ENCODE measurements around the gene BRME1.

The BRME1 gene

DNA sequence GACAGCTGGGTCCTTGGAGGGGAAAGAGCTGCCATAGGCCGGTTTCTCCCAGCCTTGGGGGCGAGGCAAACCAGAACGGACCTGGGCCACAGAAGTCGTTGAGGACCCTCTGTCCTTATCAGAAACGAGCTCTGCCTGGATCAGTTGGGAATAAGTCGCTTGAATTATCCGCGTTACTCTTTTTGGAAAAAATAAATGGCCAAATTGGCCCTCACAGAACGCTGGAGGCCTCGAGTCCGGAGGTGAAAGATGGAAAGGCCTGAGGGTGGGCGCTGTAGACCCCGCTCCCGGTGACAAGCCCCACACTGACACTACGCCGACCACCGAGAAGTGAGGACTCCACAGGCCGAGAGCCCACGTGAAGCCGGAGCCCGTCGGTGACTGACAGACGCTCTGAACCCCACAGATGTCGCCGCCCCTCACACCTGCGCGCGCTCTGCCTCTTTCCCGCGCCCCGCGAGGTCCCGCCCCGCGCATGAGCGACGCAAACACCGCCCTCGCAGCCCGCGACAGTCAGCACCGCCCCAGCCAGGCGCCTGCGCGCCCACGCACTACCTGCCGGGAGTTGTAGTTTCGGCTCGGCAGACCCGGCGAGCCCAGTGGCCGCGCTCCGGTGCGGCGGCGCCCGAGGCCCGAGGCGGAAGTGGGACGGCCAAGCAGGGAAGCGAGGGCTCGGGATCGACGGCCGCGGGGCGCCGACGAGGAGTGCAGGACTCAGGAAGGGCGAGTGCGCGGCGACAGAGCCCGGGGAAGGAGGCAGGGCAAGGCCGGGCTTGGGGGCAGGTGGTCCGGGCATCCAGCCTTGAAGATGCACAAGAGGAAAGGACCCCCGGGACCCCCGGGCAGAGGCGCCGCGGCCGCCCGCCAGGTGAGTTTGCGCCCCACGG is at the start of gene BRME1, which contains the start of gene CC2D1A:
Gene BRME1 (minus strand): TSS at position 484 of the 887 bp plus-strand sequence. CDS start 1,225 bp downstream, outside the sequence.
Gene CC2D1A (plus strand): TSS at position 568 of the 887 bp plus-strand sequence. CDS start 241 bp downstream, at position 809.
- ATAC-seq (replicated peaks), result peak; percentile 98
- peak; percentile 92 for DNase-seq
- Mint-ChIP-seq H3K36me3 (peaks cover 3 to 13% of the 10 kb centered on the region in 2 donors), H3K9me3 (peaks cover 0 to 1% of the 10 kb centered on the region in 2 donors), H3K4me3 (peak within 1 kb of the TSS; percentile 88 to 93), H3K4me1 (peaks cover 9 to 16% of the 10 kb centered on the region in 2 donors), H3K27ac (peak within 1 kb of the TSS; percentile 90), H3K27me3 (no peaks in the 10 kb centered on the region)

DNA sequence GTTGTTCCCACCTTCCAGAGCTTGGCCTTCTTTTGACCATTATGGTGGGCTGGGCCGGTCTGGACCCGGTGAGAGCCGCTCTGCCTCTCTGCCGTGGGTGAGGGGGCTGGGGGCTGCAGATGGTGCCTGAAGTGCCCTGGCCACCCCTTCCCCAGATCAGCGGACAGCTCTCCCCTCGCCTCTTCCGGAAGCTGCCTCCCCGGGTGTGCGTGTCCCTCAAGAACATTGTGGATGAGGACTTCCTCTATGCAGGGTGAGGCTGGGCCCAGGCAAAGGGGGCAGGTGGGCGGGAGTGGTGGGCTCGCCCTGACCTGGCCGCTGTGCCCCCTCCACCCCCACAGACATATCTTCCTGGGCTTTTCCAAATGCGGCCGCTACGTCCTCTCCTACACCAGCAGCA is 48.3 kb upstream of the BRME1 start:
- Mint-ChIP-seq H3K27ac (no peak overlapping the region), H3K36me3 (peaks cover 21 to 22% of the 10 kb centered on the region in 2 donors), H3K4me1 (peaks cover 10 to 24% of the 10 kb centered on the region in 2 donors), H3K4me3 (peak overlapping the region; percentile 95 to 98), H3K27me3 (no peaks in the 10 kb centered on the region), H3K9me3 (no peaks in the 10 kb centered on the region)
- ATAC-seq (replicated peaks) (no peak), DNase-seq (no peak)

DNA sequence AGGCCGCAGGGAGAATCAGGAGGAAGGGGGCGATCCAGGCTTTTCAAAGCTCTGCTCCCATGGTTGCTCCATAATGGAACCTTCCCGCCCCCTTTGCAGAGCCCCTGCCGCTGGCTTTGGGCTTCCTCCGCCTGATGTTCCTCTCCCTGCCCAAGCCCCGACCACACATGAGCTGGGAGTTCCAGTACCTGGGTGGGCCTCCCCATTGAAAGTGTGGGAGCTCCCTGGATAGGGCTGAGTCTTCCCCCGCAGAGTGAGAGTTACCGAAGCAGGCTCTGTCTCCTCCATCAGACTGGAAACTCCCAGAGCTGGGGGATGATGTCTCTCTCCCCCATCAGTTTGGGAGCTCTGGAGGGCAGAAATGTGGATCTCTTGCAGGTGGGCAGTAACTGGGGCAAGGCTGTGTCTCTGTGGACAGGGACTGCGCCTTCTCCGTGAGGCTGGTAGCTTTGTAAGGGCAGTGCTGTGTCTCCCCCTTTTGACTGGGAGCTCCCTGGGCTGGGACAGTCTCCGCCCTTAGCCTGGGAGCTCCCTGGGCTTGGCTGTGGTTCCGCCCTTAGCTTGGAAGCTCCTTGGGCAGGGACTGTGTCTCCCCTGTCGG is 47.1 kb upstream of the BRME1 start:
- ATAC-seq (replicated peaks) (no peak), DNase-seq (no peak)
- Mint-ChIP-seq H3K4me1 (peaks cover 10 to 24% of the 10 kb centered on the region in 2 donors), H3K27ac (peak overlapping the region; percentile 90), H3K4me3 (peak overlapping the region; percentile 95 to 98), H3K9me3 (no peaks in the 10 kb centered on the region), H3K27me3 (no peaks in the 10 kb centered on the region), H3K36me3 (peaks cover 16 to 18% of the 10 kb centered on the region in 2 donors)

DNA sequence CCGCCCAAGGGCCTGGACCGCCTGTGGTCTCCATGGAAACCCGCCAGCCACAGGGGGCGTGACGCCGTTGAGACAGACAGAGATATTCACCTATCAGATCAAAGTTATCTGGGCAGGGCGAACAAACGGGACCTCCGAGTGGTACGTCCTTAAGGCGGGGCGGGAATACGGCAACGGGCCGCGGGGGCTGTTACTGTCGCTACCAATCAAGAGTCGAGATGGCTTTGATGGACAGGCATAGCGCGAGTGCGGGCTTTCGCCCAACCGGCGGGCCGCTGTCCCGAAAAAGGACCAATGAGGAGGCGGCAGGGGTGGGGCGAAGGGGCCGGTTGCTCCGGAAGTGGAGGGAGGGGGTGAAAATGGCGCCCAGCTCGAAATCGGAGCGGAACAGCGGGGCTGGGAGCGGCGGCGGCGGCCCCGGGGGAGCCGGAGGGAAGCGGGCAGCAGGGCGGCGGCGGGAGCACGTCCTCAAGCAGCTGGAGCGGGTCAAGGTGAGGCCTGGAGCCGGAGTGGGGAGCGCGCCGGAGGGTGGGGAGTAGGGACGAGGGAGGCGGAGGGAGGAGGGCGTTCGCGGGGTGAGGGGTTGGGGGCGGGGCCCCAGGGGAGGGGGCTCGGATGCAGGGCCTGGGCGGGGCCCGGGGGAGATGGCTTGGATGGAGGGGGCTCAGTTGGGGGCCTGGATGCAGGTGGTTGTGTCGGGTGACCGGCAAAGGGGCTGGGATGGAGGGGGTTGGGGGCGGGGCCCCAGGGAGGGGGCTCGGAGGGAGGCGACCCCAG is 46.4 kb upstream of the BRME1 start, which contains the start of gene DCAF15:
Gene DCAF15 (plus strand): TSS at position 356 of the 777 bp plus-strand sequence. CDS start 4 bp downstream, at position 360.
- Mint-ChIP-seq H3K4me3 (peak within 1 kb of the TSS; percentile 95 to 98), H3K27me3 (no peaks in the 10 kb centered on the region), H3K36me3 (peaks cover 15 to 18% of the 10 kb centered on the region in 2 donors), H3K9me3 (no peaks in the 10 kb centered on the region), H3K27ac (peak within 1 kb of the TSS; percentile 97), H3K4me1 (peaks cover 10 to 24% of the 10 kb centered on the region in 2 donors)
- peak; percentile 98 to 99 for ATAC-seq (replicated peaks)
- DNase-seq, result peak; percentile 100

DNA sequence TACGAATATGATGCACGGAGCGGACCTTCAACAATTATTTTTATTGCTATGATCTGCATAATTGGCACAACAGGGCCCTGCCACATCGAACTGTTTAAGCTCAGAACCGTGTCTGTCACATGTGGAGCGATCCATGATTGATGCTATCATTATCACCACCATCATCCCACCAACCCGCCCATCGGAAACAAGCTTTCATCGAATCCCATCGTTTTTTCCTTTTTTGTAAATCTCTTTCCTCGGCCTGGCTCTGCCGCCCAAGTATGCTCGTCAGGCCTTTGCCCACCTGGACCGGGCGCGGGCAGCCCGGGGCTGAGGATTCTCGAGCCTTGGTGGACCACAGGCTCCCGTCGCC is 45.9 kb upstream of the BRME1 start:
- DNase-seq, result no peak
- H3K4me1 Mint-ChIP-seq, result peaks cover 10 to 24% of the 10 kb centered on the region in 2 donors
- no peaks in the 10 kb centered on the region for H3K9me3 Mint-ChIP-seq
- no peaks in the 10 kb centered on the region for H3K27me3 Mint-ChIP-seq
- peaks cover 10 to 12% of the 10 kb centered on the region in 2 donors for H3K36me3 Mint-ChIP-seq
- ATAC-seq (replicated peaks), result peak; percentile 14 to 16
- H3K4me3 Mint-ChIP-seq, result peak overlapping the region; percentile 95 to 98
- H3K27ac Mint-ChIP-seq, result peak overlapping the region; percentile 97

DNA sequence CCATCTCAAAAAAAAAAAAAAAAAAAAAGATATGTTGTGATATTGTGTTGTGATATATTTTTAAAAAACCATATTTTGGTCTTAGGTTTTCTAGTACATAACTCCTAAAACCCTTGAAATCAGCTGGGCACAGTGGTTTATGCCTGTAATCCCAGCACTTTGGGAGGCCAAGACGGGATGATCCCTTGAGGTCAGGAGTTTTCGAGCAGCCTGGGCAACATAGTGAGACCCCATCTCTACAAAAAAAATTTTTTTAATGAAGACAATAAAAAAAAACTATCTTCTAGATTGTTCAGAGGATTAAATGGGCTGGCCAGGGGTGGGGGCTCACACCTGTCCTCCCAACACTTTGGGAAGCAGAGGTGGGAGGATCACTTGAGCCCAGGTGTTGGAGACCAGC is 45.1 kb upstream of the BRME1 start:
- H3K36me3 Mint-ChIP-seq, result peaks cover 6 to 9% of the 10 kb centered on the region in 2 donors
- H3K27ac Mint-ChIP-seq, result no peak overlapping the region
- no peak overlapping the region for H3K4me3 Mint-ChIP-seq
- no peak for DNase-seq
- ATAC-seq (replicated peaks), result no peak
- H3K27me3 Mint-ChIP-seq, result no peaks in the 10 kb centered on the region
- H3K9me3 Mint-ChIP-seq, result no peaks in the 10 kb centered on the region
- H3K4me1 Mint-ChIP-seq, result peaks cover 10 to 24% of the 10 kb centered on the region in 2 donors

DNA sequence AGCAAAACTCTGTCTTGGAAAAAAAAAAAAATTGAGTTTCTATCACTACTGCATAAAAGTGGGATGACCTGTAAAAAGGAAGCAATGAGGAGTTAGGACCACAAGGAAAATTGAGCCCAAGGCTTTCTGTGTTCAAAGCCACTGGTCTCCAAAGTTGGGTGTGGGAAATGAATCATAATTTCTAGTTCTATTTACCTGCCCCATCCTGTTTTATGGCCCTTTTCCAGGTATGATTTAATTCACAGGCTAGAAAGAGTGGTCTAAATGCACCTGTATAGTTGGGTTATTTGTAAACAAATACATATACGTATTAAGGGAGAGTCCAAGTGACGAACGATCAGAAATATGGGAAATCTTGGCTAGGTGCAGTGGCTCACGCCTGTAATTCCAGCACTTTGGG is 40.5 kb upstream of the BRME1 start:
- ATAC-seq (replicated peaks) (no peak), DNase-seq (no peak)
- Mint-ChIP-seq H3K27me3 (no peaks in the 10 kb centered on the region), H3K4me3 (no peak overlapping the region), H3K4me1 (no peaks in the 10 kb centered on the region), H3K36me3 (no peaks in the 10 kb centered on the region), H3K9me3 (no peaks in the 10 kb centered on the region), H3K27ac (no peak overlapping the region)

DNA sequence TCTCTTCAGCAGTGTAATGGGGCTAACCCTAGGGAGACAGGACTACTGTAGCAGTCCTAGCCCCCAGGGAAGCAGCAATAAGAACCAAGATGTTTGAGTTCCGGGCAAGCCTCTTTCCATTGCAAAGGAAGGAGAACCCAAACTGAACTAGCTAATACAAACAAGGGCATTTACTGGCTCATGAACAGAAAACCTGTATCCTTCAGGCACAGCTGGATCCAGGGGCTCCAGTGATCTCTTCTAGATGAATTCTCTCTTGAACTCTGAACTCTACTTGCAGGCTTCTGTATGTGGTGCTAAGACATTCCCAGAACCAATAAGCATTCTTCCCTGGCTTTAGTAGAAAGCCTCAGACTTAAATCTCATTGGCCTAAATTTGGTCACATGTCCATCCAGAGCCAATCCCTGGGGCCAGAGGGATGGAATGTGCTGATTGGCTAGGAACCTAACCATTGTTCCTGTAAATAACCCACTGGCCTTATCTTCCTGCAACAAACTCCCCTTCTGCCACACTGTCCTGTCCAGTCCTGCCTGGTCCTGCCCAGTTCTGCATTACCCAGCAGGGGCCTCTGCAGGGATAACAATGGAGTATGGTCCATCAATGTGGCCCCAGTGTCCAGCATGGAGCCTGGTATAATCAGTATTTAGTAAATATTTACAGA is 36.2 kb upstream of the BRME1 start:
- no peak overlapping the region for H3K27ac Mint-ChIP-seq
- peaks cover 0 to 2% of the 10 kb centered on the region in 2 donors for H3K4me1 Mint-ChIP-seq
- peaks cover 7% of the 10 kb centered on the region in 2 donors for H3K27me3 Mint-ChIP-seq
- H3K9me3 Mint-ChIP-seq, result no peaks in the 10 kb centered on the region
- no peak overlapping the region for H3K4me3 Mint-ChIP-seq
- DNase-seq (no peak), ATAC-seq (replicated peaks) (no peak)
- H3K36me3 Mint-ChIP-seq, result peaks cover 0 to 3% of the 10 kb centered on the region in 2 donors

DNA sequence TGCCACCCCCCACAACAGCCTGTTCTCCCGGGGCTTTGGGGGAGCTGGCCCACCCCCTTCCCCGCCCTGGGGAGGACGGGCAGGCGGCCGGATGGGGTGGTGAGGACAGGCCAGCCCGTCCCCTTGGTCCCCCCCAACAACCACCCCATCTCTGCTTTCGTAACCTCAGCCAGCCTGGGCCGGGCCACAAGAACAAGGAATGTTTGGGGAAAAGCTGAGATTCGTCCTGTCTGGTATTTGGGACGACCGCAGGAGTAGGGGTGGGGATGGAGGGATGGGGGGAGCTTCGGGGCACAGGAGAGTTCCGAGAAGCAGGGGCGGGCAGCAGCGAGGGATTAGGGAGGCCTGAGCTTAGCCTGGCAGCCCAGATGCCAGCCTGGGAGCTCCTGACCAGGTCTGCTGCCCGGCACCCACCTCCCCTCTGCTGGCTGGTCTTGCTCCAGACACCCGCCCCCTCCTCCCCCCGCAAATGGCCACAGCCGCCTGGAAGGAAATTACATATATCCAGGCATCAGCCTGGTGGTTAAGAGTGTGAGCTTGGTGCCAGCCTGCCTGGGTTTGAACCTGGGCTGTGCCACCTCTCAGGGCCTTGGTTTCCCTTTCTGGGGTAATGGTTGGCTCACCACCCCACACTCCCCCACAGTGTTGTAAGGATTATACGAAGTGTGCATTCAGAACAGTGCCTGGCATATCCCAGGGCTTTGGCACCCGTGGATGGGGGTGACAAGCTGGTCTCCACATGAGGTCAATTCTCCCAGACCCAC is 32.6 kb upstream of the BRME1 start, which contains the start of gene PODNL1:
Gene PODNL1 (minus strand): TSS at position 117 of the 764 bp plus-strand sequence. CDS start 236 bp downstream, outside the sequence.
- no peak for DNase-seq
- Mint-ChIP-seq H3K9me3 (no peaks in the 10 kb centered on the region), H3K36me3 (peaks cover 0 to 3% of the 10 kb centered on the region in 2 donors), H3K4me1 (peaks cover 5% of the 10 kb centered on the region in 2 donors), H3K4me3 (no peak within 1 kb of the TSS), H3K27ac (no peak within 1 kb of the TSS), H3K27me3 (peaks cover 21 to 24% of the 10 kb centered on the region in 2 donors)
- no peak for ATAC-seq (replicated peaks)

DNA sequence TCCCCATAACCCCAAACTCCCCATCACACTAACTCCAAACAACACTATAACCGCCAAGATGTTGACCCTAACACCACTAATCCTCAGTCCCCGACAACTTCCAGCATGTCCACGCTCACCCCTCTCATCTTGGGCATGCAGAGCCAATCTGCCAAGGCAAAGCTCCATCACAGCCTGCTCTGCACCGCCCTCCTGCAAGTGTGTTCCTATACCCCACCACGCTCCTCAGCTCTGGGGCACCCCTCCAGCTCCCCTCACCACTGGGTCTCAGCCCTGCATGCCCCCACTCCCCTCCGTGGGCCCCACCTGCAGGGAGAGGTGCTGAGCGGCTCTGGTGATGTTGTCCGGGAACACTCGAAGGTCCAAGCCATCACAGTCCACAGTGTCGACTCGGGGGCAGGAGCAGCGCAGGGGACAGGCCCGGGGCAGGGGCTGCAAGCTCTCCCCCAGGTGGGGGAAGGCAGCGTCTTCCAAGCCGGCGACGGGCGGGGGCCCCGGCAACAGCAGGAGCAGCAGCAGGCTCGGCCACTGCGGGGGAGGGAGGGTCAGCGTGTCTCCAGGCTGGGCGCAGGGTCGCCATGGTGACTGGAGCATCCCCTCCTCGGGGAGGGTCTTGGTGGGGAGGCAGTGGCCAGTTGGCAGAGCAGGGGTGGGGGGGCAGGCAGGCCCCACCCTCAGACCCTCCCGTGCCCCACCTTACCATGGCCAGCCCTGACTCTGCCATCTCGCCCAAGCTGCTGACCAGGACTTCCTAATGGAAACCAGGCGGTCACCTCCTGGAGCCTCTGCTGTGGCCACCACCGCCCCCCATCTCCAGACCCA is 31.8 kb upstream of the BRME1 start:
- peaks cover 21 to 24% of the 10 kb centered on the region in 2 donors for H3K27me3 Mint-ChIP-seq
- peaks cover 0 to 3% of the 10 kb centered on the region in 2 donors for H3K36me3 Mint-ChIP-seq
- no peak overlapping the region for H3K27ac Mint-ChIP-seq
- DNase-seq (no peak), ATAC-seq (replicated peaks) (no peak)
- peaks cover 5% of the 10 kb centered on the region in 2 donors for H3K4me1 Mint-ChIP-seq
- no peak overlapping the region for H3K4me3 Mint-ChIP-seq
- no peaks in the 10 kb centered on the region for H3K9me3 Mint-ChIP-seq

DNA sequence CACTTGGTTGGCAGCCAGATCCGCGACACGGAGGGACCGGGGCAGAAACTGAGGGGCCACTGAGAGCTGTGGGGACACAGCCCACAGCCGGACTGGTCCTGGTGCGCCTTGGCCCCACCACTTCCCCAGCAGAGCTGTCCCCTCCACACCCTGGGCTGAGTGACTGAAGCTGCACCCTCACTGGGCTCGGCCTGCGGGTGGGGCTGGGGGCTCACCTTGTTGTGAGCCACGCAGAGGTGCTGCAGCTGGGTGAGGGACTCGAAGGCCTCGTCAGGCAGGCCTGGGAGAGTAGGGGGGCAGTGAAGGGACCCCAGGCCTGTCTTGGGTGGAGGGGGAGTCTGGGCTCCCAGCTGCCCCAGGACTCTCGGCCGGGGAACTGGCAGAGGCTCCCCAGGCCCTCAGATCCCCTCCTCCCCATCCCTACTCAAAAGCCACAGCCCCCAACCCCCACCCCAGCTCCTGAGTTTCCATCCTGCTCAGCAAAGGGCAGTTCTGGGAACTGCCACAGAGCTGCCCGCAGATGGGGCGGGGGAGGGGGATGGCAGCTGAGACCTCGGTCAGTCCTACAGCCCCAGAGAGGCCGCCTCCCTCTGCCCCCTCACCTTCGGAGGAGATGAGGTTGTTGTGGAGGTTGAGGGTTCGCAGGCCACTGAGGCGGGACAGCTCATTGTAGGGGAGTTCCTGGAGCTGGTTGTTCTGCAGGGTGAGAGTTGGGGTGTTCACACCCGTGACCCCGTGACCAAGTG is 30.0 kb upstream of the BRME1 start:
- no peak for ATAC-seq (replicated peaks)
- no peaks in the 10 kb centered on the region for H3K9me3 Mint-ChIP-seq
- H3K4me3 Mint-ChIP-seq, result no peak overlapping the region
- peaks cover 3 to 6% of the 10 kb centered on the region in 2 donors for H3K36me3 Mint-ChIP-seq
- no peak overlapping the region for H3K27ac Mint-ChIP-seq
- H3K27me3 Mint-ChIP-seq, result peaks cover 21 to 24% of the 10 kb centered on the region in 2 donors
- no peak for DNase-seq
- peaks cover 5% of the 10 kb centered on the region in 2 donors for H3K4me1 Mint-ChIP-seq

DNA sequence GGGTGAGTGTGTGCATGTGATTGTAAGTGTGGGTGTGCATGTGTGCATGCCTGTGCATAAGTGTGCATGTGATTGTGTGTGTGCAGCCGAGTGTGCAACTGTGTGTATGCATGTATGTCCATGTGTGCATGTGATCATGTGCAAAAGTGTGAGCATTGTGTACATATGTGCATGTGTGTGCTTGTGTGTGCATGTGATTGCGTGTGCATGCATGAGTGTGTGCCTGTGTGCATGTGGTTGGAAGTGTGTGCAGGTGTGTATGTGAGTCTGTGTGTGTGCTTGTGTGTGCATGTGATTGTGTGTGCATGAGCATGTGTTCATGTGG is 28.8 kb upstream of the BRME1 start:
- Mint-ChIP-seq H3K27me3 (peaks cover 21 to 24% of the 10 kb centered on the region in 2 donors), H3K9me3 (no peaks in the 10 kb centered on the region), H3K4me3 (no peak overlapping the region), H3K27ac (no peak overlapping the region), H3K36me3 (peaks cover 5 to 6% of the 10 kb centered on the region in 2 donors), H3K4me1 (peaks cover 5% of the 10 kb centered on the region in 2 donors)
- DNase-seq, result no peak
- no peak for ATAC-seq (replicated peaks)
